GM19239 (cell line): ENCODE results near the gene ABCA1.

Source experiments
- DNase-seq: peaks from one replicate; pipeline ENCODE4 v3.0.0; 2011; ENCODE audit warnings: low spot score; ENCODE audit not compliant: insufficient read length
- FAIRE-seq: peaks from 2 replicates; lab custom pipeline; 2011; peaks lifted over from hg19 to GRCh38; lab: Jason Lieb, UNC

The ABCA1 gene

DNA sequence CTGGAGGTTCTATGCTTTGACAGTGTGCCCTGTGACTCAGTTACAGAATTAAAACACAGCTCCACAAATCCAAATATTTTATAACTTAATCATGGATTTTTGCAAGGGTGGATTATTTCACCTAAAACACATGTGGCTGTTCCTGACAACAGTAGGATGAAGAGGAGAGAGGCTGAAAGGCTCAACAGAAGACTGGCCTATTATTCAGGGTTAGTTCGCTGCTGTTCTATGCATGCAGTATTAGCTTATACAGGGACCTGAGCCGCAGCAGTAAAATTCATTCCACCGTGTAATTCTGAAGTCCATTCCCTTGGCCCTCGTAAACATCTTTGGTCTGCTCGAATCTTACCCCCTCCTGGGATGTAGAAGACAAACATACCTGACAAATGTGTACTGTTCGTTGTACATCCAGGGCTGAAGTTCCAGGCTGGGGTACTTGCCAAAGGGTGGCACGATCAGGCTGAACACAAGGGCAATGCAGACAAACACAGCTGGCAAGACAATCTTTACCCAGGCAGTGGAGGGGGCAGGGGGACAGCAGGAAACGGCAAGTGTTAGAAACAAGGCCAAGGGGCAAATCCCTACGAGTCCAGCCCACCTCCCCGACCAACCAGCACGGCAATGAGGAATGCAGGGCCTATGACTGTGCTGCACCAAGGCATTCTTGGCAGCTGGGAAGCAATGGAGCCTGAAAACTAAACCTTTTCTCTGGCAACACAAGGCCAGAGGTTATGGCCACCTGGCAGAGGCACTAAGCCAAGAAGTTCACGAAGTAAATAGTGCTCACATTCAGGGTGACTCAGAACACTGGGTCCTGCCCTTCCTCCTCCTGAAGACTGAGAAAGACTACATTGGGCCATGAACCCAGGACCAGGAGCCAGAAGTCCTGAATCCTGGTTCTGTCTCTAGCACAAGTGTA is 117.3 kb downstream of the ABCA1 start:
- FAIRE-seq, result no peak
- DNase-seq, result no peak

DNA sequence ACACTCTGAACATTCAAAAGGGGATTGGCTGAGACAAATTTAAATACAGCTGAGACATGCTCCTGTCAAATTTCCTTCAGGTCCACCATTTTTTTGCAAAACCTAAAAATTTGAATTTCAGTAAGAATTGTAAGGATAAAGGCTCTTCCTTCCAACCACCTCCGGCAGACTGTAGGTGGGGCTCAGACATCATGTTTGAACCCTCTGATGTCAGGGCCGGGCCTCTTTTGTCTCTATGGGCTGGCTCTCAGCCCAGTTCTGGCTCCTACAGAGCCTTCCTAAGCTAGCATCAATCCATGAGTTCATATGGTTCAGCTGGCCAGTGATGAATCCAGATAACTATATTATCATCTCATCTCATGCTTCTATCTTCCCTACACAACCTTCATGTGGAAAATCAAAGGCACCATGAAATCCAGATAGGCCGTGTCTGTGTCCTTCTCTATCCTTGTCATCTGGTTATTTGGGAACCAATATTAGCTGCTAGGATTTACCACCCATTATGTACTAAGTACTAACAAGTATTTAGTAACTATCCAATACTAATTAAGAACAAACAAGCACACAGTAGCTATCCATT is 119.8 kb downstream of the ABCA1 start:
- no peak for FAIRE-seq
- no peak for DNase-seq

- no peak for DNase-seq
- no peak for FAIRE-seq
Observed at GRCh38 chr9:104805441-104805840, 122.5 kb downstream of the ABCA1 start.

DNA sequence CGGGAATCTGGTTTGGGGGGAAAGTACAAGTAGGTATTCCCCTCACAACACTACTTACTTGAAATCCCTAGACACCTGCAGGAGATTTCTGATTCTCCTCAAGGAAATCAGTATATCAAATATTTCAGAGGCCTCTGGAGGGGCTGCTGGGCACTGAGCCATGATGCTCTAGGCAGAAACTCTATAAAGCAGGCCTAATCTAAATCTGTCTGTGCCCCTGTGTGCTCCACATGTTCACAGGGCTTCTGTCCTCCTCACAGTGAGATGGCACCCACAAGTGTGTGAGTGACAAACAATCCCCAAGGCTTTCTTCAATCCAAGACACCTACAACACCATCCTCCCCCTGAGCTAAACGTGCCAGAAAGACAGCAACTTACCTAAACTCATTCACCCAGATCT is 125.0 kb downstream of the ABCA1 start:
- no peak for FAIRE-seq
- no peak for DNase-seq

GRCh38 chr9:104802110-104802509 is 125.8 kb downstream of the ABCA1 start:
- FAIRE-seq (no peak), DNase-seq (no peak)

DNA sequence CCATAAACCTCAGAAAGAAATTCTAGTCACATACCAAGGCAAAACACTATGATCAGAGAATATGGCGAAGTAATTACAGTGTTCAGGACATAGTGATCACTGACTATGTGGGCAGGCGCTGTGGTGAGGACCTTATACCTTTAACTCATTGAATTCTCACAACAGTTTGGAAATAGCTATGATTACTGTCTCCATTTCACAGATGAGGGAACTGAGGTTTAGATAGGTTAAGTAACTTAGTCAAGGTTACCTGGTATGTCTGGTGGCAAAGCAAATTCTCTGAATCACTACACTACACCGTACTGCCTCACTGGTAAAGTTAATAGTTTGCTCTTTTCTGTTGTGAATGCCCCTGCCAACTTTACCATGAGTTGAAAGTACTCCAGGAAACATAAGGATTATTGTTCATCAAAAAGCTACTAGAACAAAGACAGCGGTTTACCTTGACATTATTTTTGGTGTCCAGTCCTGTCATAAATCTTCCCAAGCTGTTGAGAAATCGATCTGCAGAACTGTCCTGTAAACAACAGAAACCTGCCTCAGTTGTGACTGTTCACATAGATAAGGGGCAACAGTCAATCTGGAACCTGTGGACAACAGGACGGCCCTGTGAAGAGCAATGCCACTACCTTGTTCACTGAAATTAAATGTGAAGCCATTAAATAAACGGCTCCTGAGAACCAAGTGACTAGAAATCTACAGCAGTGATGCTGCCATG is 127.7 kb downstream of the ABCA1 start:
- FAIRE-seq (no peak), DNase-seq (no peak)

DNA sequence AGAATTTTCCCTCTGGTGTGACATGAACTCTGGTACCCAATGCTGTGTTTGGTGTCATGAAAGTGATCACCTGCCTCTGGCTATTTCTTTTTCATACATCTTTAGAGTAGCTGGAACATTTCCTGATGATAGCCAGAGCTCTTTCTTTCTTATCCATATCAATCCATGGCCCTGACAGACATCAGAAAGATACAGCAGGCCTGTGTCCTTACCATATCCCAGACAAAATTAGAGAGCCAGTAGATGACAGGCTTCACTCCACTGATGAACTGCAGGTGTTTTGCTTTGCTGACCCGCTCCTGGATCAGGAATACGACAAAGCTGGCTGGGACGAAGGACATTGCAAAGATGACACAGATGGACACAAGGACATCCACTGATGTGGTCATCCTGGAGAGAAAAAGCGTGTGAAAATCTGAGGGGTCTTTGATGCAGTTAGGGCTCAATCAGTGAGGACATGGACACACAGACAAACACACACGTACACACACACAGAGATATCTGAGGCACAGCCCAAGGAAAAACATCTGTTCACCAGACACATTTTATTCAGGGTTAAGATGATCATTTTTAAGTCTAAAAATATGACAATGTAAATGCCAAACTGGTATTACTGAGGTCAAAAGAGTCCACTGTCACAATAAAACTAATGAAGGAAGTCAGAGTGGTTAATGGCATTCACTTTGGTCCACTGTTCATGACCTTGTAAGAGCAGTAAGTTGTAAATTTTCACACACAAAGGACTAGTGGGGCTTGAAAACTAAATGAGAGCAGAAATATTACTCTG is 129.6 kb downstream of the ABCA1 start:
- FAIRE-seq, result no peak
- no peak for DNase-seq

DNA sequence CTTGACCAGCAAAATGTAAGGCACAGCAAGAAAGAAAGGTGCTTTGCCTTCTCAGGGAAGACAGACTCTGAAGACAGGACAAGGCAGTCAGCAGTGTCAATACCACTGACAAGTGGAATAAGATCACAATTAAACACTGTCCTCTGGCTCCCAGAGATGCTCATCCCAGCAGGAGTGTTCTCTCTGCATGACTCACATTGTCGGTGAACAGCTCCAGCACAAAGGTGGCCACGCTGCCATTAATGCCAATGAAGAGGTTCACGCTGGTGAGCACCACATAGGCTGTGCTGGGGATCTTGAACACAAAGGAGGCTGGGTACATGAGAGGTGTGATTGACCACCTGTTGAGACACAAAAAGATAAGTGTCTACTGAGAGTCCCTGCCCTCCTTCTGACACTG is 132.1 kb downstream of the ABCA1 start:
- DNase-seq, result no peak
- FAIRE-seq, result no peak

- no peak for DNase-seq
- FAIRE-seq, result no peak
Observed at GRCh38 chr9:104795082-104795481, 132.9 kb downstream of the ABCA1 start.

- no peak for FAIRE-seq
- DNase-seq, result no peak
Observed at GRCh38 chr9:104794070-104794469, 133.9 kb downstream of the ABCA1 start.

GRCh38 chr9:104788251-104788650 is 139.7 kb downstream of the ABCA1 start:
- DNase-seq (no peak), FAIRE-seq (no peak)

DNA sequence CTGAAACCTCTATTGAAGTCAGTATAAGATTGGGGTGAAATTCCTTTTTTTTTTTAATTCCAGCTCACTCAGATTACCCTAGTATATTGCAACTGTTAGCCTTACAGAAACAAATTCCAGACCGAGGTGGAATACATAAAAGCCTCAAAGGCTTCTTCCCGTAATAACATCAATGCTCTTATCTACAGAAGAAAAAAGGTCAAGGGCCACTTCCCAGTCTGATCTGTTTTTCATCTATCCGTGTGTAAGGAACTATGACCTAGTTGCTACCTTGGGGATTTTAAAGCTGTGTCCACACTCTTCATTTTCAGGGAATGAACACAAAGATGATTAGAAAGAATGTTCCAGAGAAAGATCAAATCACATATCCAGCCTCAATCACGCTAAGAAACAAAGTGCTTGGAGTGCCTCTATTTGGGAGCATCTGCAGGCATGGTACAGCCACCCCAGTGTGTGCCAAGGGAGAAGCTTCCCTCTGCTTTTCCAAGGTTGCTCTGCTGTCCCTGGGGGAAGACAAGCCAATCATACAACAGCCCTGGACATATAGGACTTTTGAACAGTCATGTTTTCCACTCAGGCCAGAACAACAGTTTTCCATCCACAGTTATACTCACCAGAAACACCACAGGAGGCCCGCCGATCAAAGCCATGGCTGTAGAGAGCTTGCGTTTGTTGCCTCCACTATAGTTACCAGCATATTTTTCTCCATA is 140.5 kb downstream of the ABCA1 start:
- FAIRE-seq (no peak), DNase-seq (no peak)

- FAIRE-seq (no peak), DNase-seq (no peak)
Observed at GRCh38 chr9:104786293-104786692, 141.7 kb downstream of the ABCA1 start.

DNA sequence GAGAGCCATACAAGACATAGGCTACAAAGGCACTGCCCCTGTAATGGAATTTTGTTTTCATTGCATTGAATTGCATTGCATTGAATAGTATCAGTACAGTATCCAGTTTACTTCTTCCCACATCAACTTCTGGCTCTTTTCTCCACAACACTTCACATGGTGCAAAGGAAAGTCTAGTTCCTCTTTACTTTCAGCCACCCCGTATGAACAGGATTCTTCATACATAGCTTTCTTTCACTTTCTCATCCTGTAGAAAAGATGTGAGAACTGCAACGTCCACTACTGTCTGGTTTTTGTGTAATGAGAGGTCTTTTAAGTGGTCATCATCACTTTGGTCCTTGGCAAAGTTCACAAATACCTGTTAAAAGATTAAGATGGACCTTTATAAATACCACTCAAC is 143.9 kb downstream of the ABCA1 start:
- FAIRE-seq, result peak; percentile 81
- DNase-seq, result no peak

GRCh38 chr9:104783588-104783987 is 144.4 kb downstream of the ABCA1 start:
- FAIRE-seq (peak; percentile 18), DNase-seq (no peak)

- no peak for FAIRE-seq
- no peak for DNase-seq
Observed at GRCh38 chr9:104780796-104781395, 147.1 kb downstream of the ABCA1 start.

DNA sequence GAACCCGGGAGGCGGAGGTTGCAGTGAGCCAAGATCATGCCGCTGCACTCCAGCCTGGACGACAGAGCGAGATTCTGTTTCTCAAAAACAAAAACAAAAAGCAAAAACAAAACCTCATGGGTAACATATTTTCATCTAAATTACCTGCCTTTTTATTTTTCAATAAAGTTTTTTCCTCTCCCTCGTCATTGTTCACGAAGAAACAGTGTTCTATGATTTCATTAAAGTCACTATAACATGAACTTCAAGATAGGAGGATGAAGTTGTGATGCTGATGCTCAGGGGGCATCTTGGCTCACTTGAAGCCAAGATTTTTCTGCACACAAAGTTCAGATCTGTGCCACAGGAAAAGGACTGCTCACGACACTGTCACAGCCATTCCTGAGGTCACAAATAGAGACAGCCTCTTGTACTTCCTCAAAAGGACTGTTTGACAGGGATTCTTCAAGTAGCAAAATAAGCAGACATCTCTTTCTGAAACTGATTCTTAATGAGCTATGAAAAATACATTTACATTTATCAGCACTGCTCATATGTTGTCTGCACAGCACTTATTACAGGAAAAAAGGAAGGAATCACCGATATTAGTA is 147.9 kb downstream of the ABCA1 start:
- peak; percentile 64 for FAIRE-seq
- DNase-seq, result no peak

DNA sequence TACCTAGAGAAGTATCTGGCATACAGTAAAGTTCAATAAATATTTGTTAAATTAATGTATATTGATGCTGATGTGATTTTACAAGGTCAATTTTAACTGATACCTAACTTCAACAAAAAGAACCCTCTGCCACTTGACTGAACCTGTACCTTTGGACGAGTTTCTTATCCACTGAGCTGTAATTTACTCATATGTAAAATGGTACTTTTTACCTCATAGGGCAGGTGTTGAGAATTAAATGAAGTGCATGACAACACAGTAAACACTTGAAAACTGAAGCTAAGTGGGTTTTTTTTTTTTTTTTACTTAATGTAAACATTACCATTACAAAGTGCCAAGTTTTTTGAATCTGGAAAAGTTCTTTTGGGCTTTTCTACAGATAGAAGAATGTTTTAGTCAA is 148.6 kb downstream of the ABCA1 start:
- FAIRE-seq (no peak), DNase-seq (no peak)

DNA sequence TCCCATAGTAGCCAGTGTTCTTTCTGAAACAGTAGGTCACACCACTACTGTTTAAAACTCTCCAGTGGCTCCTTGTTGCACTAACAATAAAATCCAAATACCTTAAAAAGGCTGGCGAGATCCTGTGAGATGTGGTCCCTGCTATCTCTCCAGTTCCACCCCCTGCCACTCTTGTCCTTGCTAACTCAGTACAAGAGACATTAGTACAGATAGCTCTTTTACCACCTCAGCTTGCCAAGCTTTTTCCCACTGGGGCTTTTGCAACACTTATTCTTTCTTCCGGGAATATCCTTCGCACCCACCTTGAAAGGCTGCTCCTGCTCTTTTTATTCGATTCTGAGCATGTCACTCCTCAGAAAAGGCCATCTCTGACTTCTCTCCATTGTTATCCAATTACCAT is 149.2 kb downstream of the ABCA1 start:
- FAIRE-seq (no peak), DNase-seq (no peak)
